Activated T-cell treated with anti-CD3 and anti-CD28 coated beads, Interleukin-2, amount 50 U/mL, for 24 hours (primary cell): ENCODE measurements around the gene COL24A1.
"Not testable (repeated sequence)": the region's sequence is repeated elsewhere in the genome, so short reads cannot be mapped to it uniquely, and the experiment has no call there.

Source experiments
- DNase-seq: peaks from one replicate; pipeline ENCODE4 v3.0.0-alpha.2; 2020
- H3K27ac Mint-ChIP-seq: 2 replicates; pipeline ENCODE4 v1.8.0; 2020; ENCODE audit warnings: mild to moderate bottlenecking, mixed read lengths
- H3K27me3 Mint-ChIP-seq: 2 replicates; pipeline ENCODE4 v1.8.0; 2020; ENCODE audit warnings: mixed read lengths
- H3K36me3 Mint-ChIP-seq: 2 replicates; pipeline ENCODE4 v1.8.0; 2020; ENCODE audit warnings: low read depth, mixed read lengths
- H3K4me1 Mint-ChIP-seq: 2 replicates; pipeline ENCODE4 v1.8.0; 2020; ENCODE audit warnings: low read depth, mixed read lengths
- H3K4me3 Mint-ChIP-seq: 2 replicates; pipeline ENCODE4 v1.8.0; 2020; ENCODE audit warnings: mild to moderate bottlenecking, moderate library complexity, mixed read lengths
- H3K9me3 Mint-ChIP-seq: 2 replicates; pipeline ENCODE4 v1.8.0; 2020; ENCODE audit warnings: mixed read lengths

The COL24A1 gene

DNA sequence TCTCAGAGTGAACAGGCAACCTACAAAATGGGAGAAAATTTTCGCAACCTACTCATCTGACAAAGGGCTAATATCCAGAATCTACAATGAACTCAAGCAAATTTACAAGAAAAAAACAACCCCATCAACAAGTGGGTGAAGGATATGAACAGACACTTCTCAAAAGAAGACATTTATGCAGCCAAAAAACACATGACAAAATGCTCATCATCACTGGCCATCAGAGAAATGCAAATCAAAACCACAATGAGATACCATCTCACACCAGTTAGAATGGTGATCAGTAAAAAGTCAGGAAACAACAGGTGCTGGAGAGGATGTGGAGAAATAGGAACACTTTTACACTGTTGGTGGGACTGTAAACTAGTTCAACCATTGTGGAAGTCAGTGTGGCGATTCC is 323.4 kb downstream of the COL24A1 start:
- not testable (repeated sequence) for H3K36me3 Mint-ChIP-seq, H3K9me3 Mint-ChIP-seq, H3K27ac Mint-ChIP-seq, H3K4me1 Mint-ChIP-seq, H3K4me3 Mint-ChIP-seq, H3K27me3 Mint-ChIP-seq, DNase-seq

- DNase-seq, result no peak
- Mint-ChIP-seq H3K4me1 (no peaks in the 10 kb centered on the region), H3K27me3 (no peaks in the 10 kb centered on the region), H3K36me3 (no peaks in the 10 kb centered on the region), H3K27ac (no peak overlapping the region), H3K9me3 (peaks cover 5% of the 10 kb centered on the region), H3K4me3 (no peak overlapping the region)
Observed at GRCh38 chr1:85830837-85831236, 325.7 kb downstream of the COL24A1 start.

- Mint-ChIP-seq H3K9me3 (no peaks in the 10 kb centered on the region), H3K4me1 (no peaks in the 10 kb centered on the region), H3K36me3 (no peaks in the 10 kb centered on the region), H3K27ac (no peak overlapping the region), H3K4me3 (no peak overlapping the region), H3K27me3 (no peaks in the 10 kb centered on the region)
- DNase-seq, result no peak
Observed at GRCh38 chr1:85824066-85824840, 332.3 kb downstream of the COL24A1 start.

- no peaks in the 10 kb centered on the region for H3K27me3 Mint-ChIP-seq
- no peaks in the 10 kb centered on the region for H3K9me3 Mint-ChIP-seq
- H3K27ac Mint-ChIP-seq, result no peak overlapping the region
- no peaks in the 10 kb centered on the region for H3K4me1 Mint-ChIP-seq
- no peaks in the 10 kb centered on the region for H3K36me3 Mint-ChIP-seq
- H3K4me3 Mint-ChIP-seq, result no peak overlapping the region
- no peak for DNase-seq
Observed at GRCh38 chr1:85822696-85823095, 333.9 kb downstream of the COL24A1 start.

GRCh38 chr1:85818371-85818770 is 338.2 kb downstream of the COL24A1 start:
- Mint-ChIP-seq H3K4me1 (no peaks in the 10 kb centered on the region), H3K27ac (no peak overlapping the region), H3K4me3 (no peak overlapping the region), H3K9me3 (no peaks in the 10 kb centered on the region), H3K27me3 (no peaks in the 10 kb centered on the region), H3K36me3 (no peaks in the 10 kb centered on the region)
- no peak for DNase-seq

- H3K36me3 Mint-ChIP-seq, result no peaks in the 10 kb centered on the region
- H3K4me1 Mint-ChIP-seq, result no peaks in the 10 kb centered on the region
- H3K27ac Mint-ChIP-seq, result no peak overlapping the region
- DNase-seq, result no peak
- no peaks in the 10 kb centered on the region for H3K9me3 Mint-ChIP-seq
- no peaks in the 10 kb centered on the region for H3K27me3 Mint-ChIP-seq
- no peak overlapping the region for H3K4me3 Mint-ChIP-seq
Observed at GRCh38 chr1:85816606-85817005, 340.0 kb downstream of the COL24A1 start.

DNA sequence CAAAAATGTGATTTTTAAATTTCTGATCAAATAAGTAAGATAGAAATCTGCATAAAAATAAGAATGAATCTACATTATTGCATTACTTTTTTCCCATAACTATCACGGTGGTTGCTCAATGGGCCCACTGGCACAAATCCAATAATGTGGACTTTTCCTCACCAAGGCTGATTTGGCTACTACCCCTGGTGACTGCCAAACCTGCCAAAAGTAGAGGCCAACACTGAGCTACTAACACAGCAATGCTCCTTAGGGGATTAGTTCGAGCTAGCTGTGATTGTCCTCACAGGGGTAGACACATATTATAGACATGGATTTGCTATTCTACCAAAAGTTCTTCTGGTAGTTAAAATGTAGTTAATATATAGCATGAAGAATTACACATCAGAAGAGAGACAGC is 340.7 kb downstream of the COL24A1 start:
- Mint-ChIP-seq H3K9me3 (no peaks in the 10 kb centered on the region), H3K4me3 (no peak overlapping the region), H3K27me3 (no peaks in the 10 kb centered on the region), H3K36me3 (no peaks in the 10 kb centered on the region), H3K27ac (no peak overlapping the region), H3K4me1 (no peaks in the 10 kb centered on the region)
- no peak for DNase-seq

GRCh38 chr1:85806236-85806965 is 350.2 kb downstream of the COL24A1 start:
- DNase-seq, result no peak
- H3K27ac Mint-ChIP-seq, result no peak overlapping the region
- no peak overlapping the region for H3K4me3 Mint-ChIP-seq
- no peaks in the 10 kb centered on the region for H3K36me3 Mint-ChIP-seq
- H3K27me3 Mint-ChIP-seq, result no peaks in the 10 kb centered on the region
- no peaks in the 10 kb centered on the region for H3K4me1 Mint-ChIP-seq
- no peaks in the 10 kb centered on the region for H3K9me3 Mint-ChIP-seq

DNA sequence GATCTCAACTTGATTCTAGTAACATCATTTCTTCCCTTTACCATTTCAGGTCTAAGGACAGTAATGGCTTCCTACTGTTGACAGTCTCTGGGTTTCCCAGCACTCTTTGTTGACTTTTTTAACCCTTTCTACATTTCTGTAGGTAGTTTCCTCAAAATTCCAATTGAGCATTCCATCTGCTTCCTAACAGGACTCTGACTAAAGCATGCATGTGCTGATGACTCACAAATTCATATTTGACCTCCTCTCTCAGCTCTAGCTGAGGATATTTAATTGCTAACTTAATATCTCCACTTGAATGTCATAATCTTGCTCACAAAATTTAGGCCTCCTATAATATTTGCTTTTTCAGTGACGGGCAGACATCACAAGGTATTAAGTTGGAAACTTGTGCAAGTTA is 355.1 kb downstream of the COL24A1 start:
- no peaks in the 10 kb centered on the region for H3K36me3 Mint-ChIP-seq
- H3K9me3 Mint-ChIP-seq, result no peaks in the 10 kb centered on the region
- no peak for DNase-seq
- H3K27ac Mint-ChIP-seq, result no peak overlapping the region
- H3K27me3 Mint-ChIP-seq, result no peaks in the 10 kb centered on the region
- H3K4me1 Mint-ChIP-seq, result no peaks in the 10 kb centered on the region
- no peak overlapping the region for H3K4me3 Mint-ChIP-seq

- Mint-ChIP-seq H3K27me3 (no peaks in the 10 kb centered on the region), H3K36me3 (no peaks in the 10 kb centered on the region)
Observed at GRCh38 chr1:85799737-85800136, 356.8 kb downstream of the COL24A1 start.

DNA sequence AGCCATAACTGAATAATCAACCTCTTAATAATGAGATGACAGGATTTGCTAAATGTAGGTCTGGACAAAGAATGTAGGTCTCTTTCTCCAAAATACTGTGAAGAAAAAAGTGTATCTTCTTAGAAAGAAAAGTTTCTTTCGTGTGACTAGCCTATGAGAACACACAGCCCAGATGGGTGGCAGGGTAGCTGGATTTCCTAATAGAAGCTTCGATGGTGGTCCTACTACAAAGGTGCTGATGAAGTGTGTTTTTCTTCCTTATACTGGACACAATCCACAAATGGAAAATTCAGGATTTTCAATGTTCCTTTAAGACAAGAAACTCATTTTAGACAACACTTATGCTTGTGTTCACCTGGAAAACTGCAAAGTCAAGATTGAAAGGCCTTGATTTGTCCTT is 358.2 kb downstream of the COL24A1 start:
- Mint-ChIP-seq H3K27me3 (no peaks in the 10 kb centered on the region), H3K4me3 (no peak overlapping the region), H3K27ac (no peak overlapping the region), H3K4me1 (no peaks in the 10 kb centered on the region), H3K9me3 (no peaks in the 10 kb centered on the region), H3K36me3 (no peaks in the 10 kb centered on the region)
- no peak for DNase-seq

More at GRCh38 chr1:85799737-85800136, 356.8 kb downstream of the COL24A1 start:
- Mint-ChIP-seq H3K27ac (no peak overlapping the region), H3K4me1 (no peaks in the 10 kb centered on the region), H3K9me3 (no peaks in the 10 kb centered on the region), H3K4me3 (no peak overlapping the region)
- DNase-seq, result no peak

GRCh38 chr1:85777021-85777420 is 379.6 kb downstream of the COL24A1 start:
- DNase-seq, H3K9me3 Mint-ChIP-seq, H3K4me1 Mint-ChIP-seq, H3K36me3 Mint-ChIP-seq, H3K4me3 Mint-ChIP-seq, H3K27ac Mint-ChIP-seq, H3K27me3 Mint-ChIP-seq: not testable (repeated sequence)

- no peak for DNase-seq
- H3K4me1 Mint-ChIP-seq, result no peaks in the 10 kb centered on the region
- H3K27me3 Mint-ChIP-seq, result no peaks in the 10 kb centered on the region
- H3K36me3 Mint-ChIP-seq, result no peaks in the 10 kb centered on the region
- no peak overlapping the region for H3K27ac Mint-ChIP-seq
- no peak overlapping the region for H3K4me3 Mint-ChIP-seq
- no peaks in the 10 kb centered on the region for H3K9me3 Mint-ChIP-seq
Observed at GRCh38 chr1:85762804-85763203, 393.8 kb downstream of the COL24A1 start.

- Mint-ChIP-seq H3K36me3 (no peaks in the 10 kb centered on the region), H3K4me1 (no peaks in the 10 kb centered on the region), H3K27ac (no peak overlapping the region), H3K4me3 (no peak overlapping the region), H3K9me3 (no peaks in the 10 kb centered on the region), H3K27me3 (no peaks in the 10 kb centered on the region)
- DNase-seq, result no peak
Observed at GRCh38 chr1:85756864-85757263, 399.7 kb downstream of the COL24A1 start.

DNA sequence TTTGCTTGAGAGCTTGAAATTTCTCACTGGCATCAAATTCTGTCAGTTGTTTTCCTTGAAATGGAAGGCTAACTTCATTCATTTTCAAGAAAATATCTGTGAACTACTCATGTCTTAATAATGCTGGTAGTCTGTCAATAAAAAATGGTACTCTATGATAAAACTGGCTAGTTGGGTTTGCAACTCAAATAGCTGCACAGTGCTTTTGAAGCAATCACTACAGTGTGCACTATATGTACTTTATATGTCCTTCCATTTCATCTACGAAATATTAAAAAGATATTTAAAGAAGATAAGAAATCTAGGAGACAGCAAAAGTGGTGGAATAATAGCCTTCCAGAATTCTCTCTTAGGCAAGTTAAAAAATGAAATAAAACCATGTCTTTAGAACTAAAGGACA is 408.5 kb downstream of the COL24A1 start:
- no peak overlapping the region for H3K27ac Mint-ChIP-seq
- no peaks in the 10 kb centered on the region for H3K36me3 Mint-ChIP-seq
- H3K9me3 Mint-ChIP-seq, result no peaks in the 10 kb centered on the region
- H3K4me1 Mint-ChIP-seq, result no peaks in the 10 kb centered on the region
- no peak overlapping the region for H3K4me3 Mint-ChIP-seq
- no peak for DNase-seq
- peaks cover 13% of the 10 kb centered on the region for H3K27me3 Mint-ChIP-seq
